A549 (cell line): Measurements from ENCODE around the gene DNAJC5. TPM values are rescaled to one million over a fixed set of nuclear protein-coding genes. Genes with fewer than 3 reads are reported as not detected.

Source experiments
- ATAC-seq, 2 experiments: fragments of 200-7000 bp in 1 of 2; fragments of >200 bp in 1 of 2; cut with Nextera tagmentation in 1 of 2; cut with Tn5 transposase in 1 of 2; 3 replicates each; pipeline versions ENCODE4 v1.8.0 to v1.9.1; 2018 to 2020; ENCODE audit warnings: mild to moderate bottlenecking in 1 of 2, moderate library complexity in 1 of 2
- CTCF ChIA-PET: fragments of 300-600 bp; sonication (Branson Sonifier 250); formaldehyde crosslinking; extraction: SDS; loops from one replicate; lab custom pipeline; 2021; ENCODE audit warnings: antibody characterized with exemption, inconsistent platforms; lab: Yijun Ruan, JAX
- POLR2A ChIA-PET: fragments of 350-600 bp; formaldehyde crosslinking; extraction: SDS; loops from one replicate; lab custom pipeline; 2021; ENCODE audit warnings: antibody characterized with exemption, inconsistent platforms; lab: Yijun Ruan, JAX
- DNase-seq, 2 experiments: peaks; one replicate each; pipeline versions ENCODE4 v3.0.0 to v3.0.0-alpha.2; 2011 to 2016; ENCODE audit warnings: low read depth in 1 of 2, low spot score in 1 of 2
- FAIRE-seq: peaks from 2 replicates; lab custom pipeline; 2011; peaks lifted over from hg19 to GRCh38; lab: Jason Lieb, UNC
- H3K27ac ChIP-seq, 2 experiments: fragments of >200 bp; sonication (Bioruptor Twin); formaldehyde crosslinking; 3 replicates each; pipeline ENCODE4 v1.5.1; 2016 to 2017
- H3K4me1 ChIP-seq: fragments of >200 bp; sonication (Bioruptor Twin); formaldehyde crosslinking; 3 replicates; pipeline ENCODE4 v1.6.1; 2016
- H3K4me2 ChIP-seq: fragments of >200 bp; sonication (Bioruptor Twin); formaldehyde crosslinking; 3 replicates; pipeline ENCODE4 v1.6.1; 2016
- H3K4me3 ChIP-seq: fragments of >200 bp; sonication (Bioruptor Twin); formaldehyde crosslinking; 3 replicates; pipeline ENCODE4 v1.5.1; 2016
- H3K9me3 ChIP-seq: fragments of >200 bp; sonication (Bioruptor Twin); formaldehyde crosslinking; 3 replicates; pipeline ENCODE4 v1.6.1; 2016
- BCL3 ChIP-seq: fragments of >200 bp; sonication (Bioruptor Twin); formaldehyde crosslinking; IDR thresholded peaks from 3 replicates; pipeline ENCODE4 v1.6.1; 2016
- BHLHE40 ChIP-seq: IDR thresholded peaks from 2 replicates; pipeline ENCODE4 v1.6.1; 2012; ENCODE audit warnings: low read depth, low read length, inconsistent platforms
- CBX2 ChIP-seq: fragments of 200-600 bp; sonication (generic); IDR thresholded peaks from 2 replicates; pipeline ENCODE4 v1.6.1; 2016; ENCODE audit warnings: low read depth, mild to moderate bottlenecking, borderline replicate concordance
- CBX8 ChIP-seq: fragments of 200-600 bp; sonication (generic); IDR thresholded peaks from 2 replicates; pipeline ENCODE4 v1.6.1; 2016
- CEBPB ChIP-seq, 2 experiments: fragments of >200 bp in 1 of 2; sonication (Bioruptor Twin) in 1 of 2; formaldehyde crosslinking in 1 of 2; IDR thresholded peaks; 2 replicates each; pipeline ENCODE4 v1.6.1; 2012 to 2016
- CTCF ChIP-seq: fragments of >200 bp; sonication (Bioruptor Twin); formaldehyde crosslinking; IDR thresholded peaks from 3 replicates; pipeline ENCODE4 v1.5.1; 2016
- EHMT2 ChIP-seq: fragments of 200-600 bp; sonication (generic); IDR thresholded peaks from 2 replicates; pipeline ENCODE4 v1.6.1; 2016; ENCODE audit warnings: antibody characterized with exemption, low read depth, mild to moderate bottlenecking, moderate library complexity
- ESRRA ChIP-seq: fragments of 150-350 bp; IDR thresholded peaks from 2 replicates; pipeline ENCODE4 v1.6.1; 2014; ENCODE audit warnings: mild to moderate bottlenecking, low read length, borderline replicate concordance
- FOSB ChIP-seq: fragments of 250-450 bp; sonication (Bioruptor Pico); IDR thresholded peaks from 2 replicates; pipeline ENCODE4 v1.5.0; 2020; ENCODE audit warnings: mild to moderate bottlenecking, moderate library complexity
- FOSL2 ChIP-seq, 2 experiments: fragments of 450-650 bp in 1 of 2; fragments of >200 bp in 1 of 2; sonication (Bioruptor Twin) in 1 of 2; formaldehyde crosslinking; IDR thresholded peaks; 2 replicates each; pipeline versions ENCODE4 v1.5.0 to v1.6.1; 2016 to 2020; ENCODE audit warnings: mild to moderate bottlenecking in 1 of 2, moderate library complexity in 1 of 2
- HES2 ChIP-seq: fragments of >200 bp; sonication (Bioruptor Twin); formaldehyde crosslinking; IDR thresholded peaks from 2 replicates; pipeline ENCODE4 v1.6.1; 2016
- HMGXB4 ChIP-seq: fragments of 250-450 bp; sonication (Bioruptor Pico); IDR thresholded peaks from 2 replicates; pipeline ENCODE4 v1.5.0; 2021; ENCODE audit warnings: mild to moderate bottlenecking, moderate library complexity, borderline replicate concordance
- HOXB5 ChIP-seq: fragments of 250-450 bp; sonication (Bioruptor Pico); IDR thresholded peaks from 2 replicates; pipeline ENCODE4 v1.5.0; 2020; ENCODE audit warnings: mild to moderate bottlenecking, moderate library complexity
- JUN ChIP-seq, 2 experiments: fragments of >200 bp; sonication (Bioruptor Twin); formaldehyde crosslinking; IDR thresholded peaks; 2 replicates in 1 of 2; 3 replicates in 1 of 2; pipeline ENCODE4 v1.6.1; 2016 to 2017
- JUNB ChIP-seq: fragments of >200 bp; sonication (Bioruptor Twin); formaldehyde crosslinking; IDR thresholded peaks from 2 replicates; pipeline ENCODE4 v1.6.1; 2016
- MAFK ChIP-seq: fragments of 450-650 bp; IDR thresholded peaks from 2 replicates; pipeline ENCODE4 v1.6.1; 2014; ENCODE audit not compliant: partially characterized antibody
- MYC ChIP-seq: IDR thresholded peaks from 2 replicates; pipeline ENCODE4 v1.6.1; 2012; ENCODE audit warnings: mild to moderate bottlenecking, inconsistent platforms, low read length, improper control_type of control experiment, borderline replicate concordance
- NPAS2 ChIP-seq: fragments of 250-450 bp; sonication (Bioruptor Pico); IDR thresholded peaks from 2 replicates; pipeline ENCODE4 v1.8.0; 2022; ENCODE audit warnings: mild to moderate bottlenecking, moderate library complexity, borderline replicate concordance
- PHF8 ChIP-seq: fragments of 200-600 bp; sonication (generic); IDR thresholded peaks from 2 replicates; pipeline ENCODE4 v1.6.1; 2016; ENCODE audit warnings: low read depth, mild to moderate bottlenecking, antibody characterized with exemption, moderate library complexity, borderline replicate concordance
- POLR2A ChIP-seq: IDR thresholded peaks from 2 replicates; pipeline ENCODE4 v1.6.1; 2012; ENCODE audit warnings: mild to moderate bottlenecking, low read length
- RARB ChIP-seq: fragments of 250-450 bp; sonication (Bioruptor Pico); IDR thresholded peaks from 2 replicates; pipeline ENCODE4 v1.8.0; 2021; ENCODE audit warnings: mild to moderate bottlenecking, moderate library complexity
- RFX5 ChIP-seq: fragments of 450-650 bp; IDR thresholded peaks from 2 replicates; pipeline ENCODE4 v1.7.1; 2014; ENCODE audit warnings: antibody characterized with exemption, mild to moderate bottlenecking, moderate library complexity
- RNF2 ChIP-seq: fragments of 200-600 bp; sonication (generic); IDR thresholded peaks from 2 replicates; pipeline ENCODE4 v1.6.1; 2016; ENCODE audit warnings: low read depth, mild to moderate bottlenecking, antibody characterized with exemption, moderate library complexity, borderline replicate concordance
- SREBF2 ChIP-seq: fragments of 450-650 bp; IDR thresholded peaks from 2 replicates; pipeline ENCODE4 v1.6.1; 2014; ENCODE audit warnings: mild to moderate bottlenecking, moderate library complexity
- TFCP2L1 ChIP-seq: fragments of 250-450 bp; sonication (Bioruptor Pico); IDR thresholded peaks from 2 replicates; pipeline ENCODE4 v1.5.0; 2021; ENCODE audit warnings: mild to moderate bottlenecking
- TP53 ChIP-seq: fragments of 250-450 bp; sonication (Bioruptor Pico); IDR thresholded peaks from 2 replicates; pipeline ENCODE4 v1.5.0; 2021; ENCODE audit warnings: mild to moderate bottlenecking, moderate library complexity
- USF2 ChIP-seq: fragments of 450-650 bp; IDR thresholded peaks from 2 replicates; pipeline ENCODE4 v1.6.1; 2014; ENCODE audit warnings: antibody characterized with exemption
- ZFP36 ChIP-seq: fragments of 450-650 bp; IDR thresholded peaks from 2 replicates; pipeline ENCODE4 v1.6.1; 2014; ENCODE audit warnings: borderline replicate concordance; ENCODE audit not compliant: partially characterized antibody
- WGBS: methylation state at CpG from one replicate; pipeline ENCODE4 v1.1.6; 2017; ENCODE audit errors: missing lambda C conversion rate; 5-methylcytosine and 5-hydroxymethylcytosine counted together
- polyA plus RNA-seq, 4 experiments: library from polyadenylated mRNA; depleted of rRNA in 3 of 4; stranded (reverse); fragments of >200 nt; fragmentation: RNase III in 1 of 4; extraction: RNeasy Plus Mini Kit Qiagen cat#74134 plus additional on column Dnase treatment in 1 of 4; gene quantifications; 2 replicates in 3 of 4; 3 replicates in 1 of 4; pipeline ENCODE4 v1.2.3, GENCODE V29; 2011 to 2017

DNAJC5 gene
- polyA plus RNA-seq, 2 of the 4 experiments (the other 2 are of a cell fraction): 20.4 to 23.2 TPM

- TF ChIP-seq CTCF (no peak), ZFP36 (no peak), RNF2 (no peak), MYC (no peak), CBX8 (no peak), POLR2A (no peak), RARB (no peak)
These were observed 36.1 kb downstream of the DNAJC5 start (continued) for GRCh38 chr20:63930971-63931553.

- CTCF ChIA-PET: interaction anchor here (1.0 kb wide), 1 partner anchor 41 kb away, joined by 3 read pairs; no protein-coding TSS in a partner anchor
- POLR2A ChIA-PET: no interaction called here
- Histone ChIP-seq H3K9me3 (no peaks in the 10 kb centered on the region), H3K4me1 (no peaks in the 10 kb centered on the region), H3K27ac (no peak overlapping the region), H3K4me3 (no peak overlapping the region), H3K4me2 (no peak overlapping the region)
- WGBS: 97% methylated on average over 19 of the region's 19 CpGs
- DNase-seq: no peak
- ATAC-seq: no peak
- no peak for FAIRE-seq
- TF ChIP-seq BHLHE40 (no peak), SREBF2 (no peak), USF2 (no peak), MYC (no peak), EHMT2 (no peak), TFCP2L1 (CRISPR knock-in tag) (no peak), NPAS2 (CRISPR knock-in tag) (no peak), JUN (IDR thresholded peaks at IDR 0.05) (no peak), HES2 (no peak), TP53 (CRISPR knock-in tag) (no peak), CEBPB (IDR thresholded peaks at IDR 0.05) (no peak), CBX2 (no peak), HOXB5 (CRISPR knock-in tag) (no peak), BCL3 (no peak), CBX8 (no peak), JUNB (no peak), RFX5 (no peak)
These were observed 36.8 kb downstream of the DNAJC5 start for GRCh38 chr20:63931735-63932134.

GRCh38 chr20:63932606-63933160, 37.8 kb downstream of the DNAJC5 start:
- ChIA-PET POLR2A (no interaction called here), CTCF (interaction anchor here (1.2 to 1.9 kb wide), 3 partner anchors 21 to 395 kb away, joined by 3 to 4 read pairs (median 4); partner anchors contain the start of gene TPD52L2)
- FAIRE-seq (no peak), DNase-seq (no peak), ATAC-seq (no peak)
- Histone ChIP-seq H3K9me3 (no peaks in the 10 kb centered on the region), H3K4me1 (no peaks in the 10 kb centered on the region), H3K27ac (no peak overlapping the region), H3K4me3 (no peak overlapping the region), H3K4me2 (no peak overlapping the region)
- WGBS: 94% methylated on average over 12 of the region's 17 CpGs
- no peak for TF ChIP-seq PHF8
- TF ChIP-seq JUNB: no peak
- TF ChIP-seq BCL3: no peak
- no peak for TF ChIP-seq RARB
- no peak for TF ChIP-seq FOSL2 (IDR thresholded peaks at IDR 0.05)
- no peak for TF ChIP-seq FOSL2 (CRISPR knock-in tag; IDR thresholded peaks at IDR 0.05)
- no peak for TF ChIP-seq ESRRA
- TF ChIP-seq SREBF2: no peak
- TF ChIP-seq CBX2: no peak
- TF ChIP-seq MAFK: no peak
- no peak for TF ChIP-seq FOSB (CRISPR knock-in tag)
- no peak for TF ChIP-seq HMGXB4 (CRISPR knock-in tag)
